SU-DHL-6 (cell line): ENCODE measurements around the gene RGS17.

Source experiments
- H2AFZ ChIP-seq: fragments of 200-600 bp; sonication (generic); 2 replicates; pipeline ENCODE4 v1.6.1; 2014; ENCODE audit warnings: low read depth, mild to moderate bottlenecking, moderate library complexity, mixed read lengths, antibody characterized with exemption, low read length; ENCODE audit not compliant: severe bottlenecking
- H3F3A ChIP-seq: fragments of 200-600 bp; shearing (Covaris generic); 2 replicates; pipeline ENCODE4 v1.6.0; 2016; ENCODE audit warnings: antibody characterized with exemption, mild to moderate bottlenecking; ENCODE audit not compliant: insufficient read depth
- H3K27ac ChIP-seq: fragments of 200-600 bp; sonication (generic); 2 replicates; pipeline ENCODE4 v1.5.1; 2016; ENCODE audit warnings: low read depth, mild to moderate bottlenecking, low read length, moderate library complexity, mixed read lengths
- H3K27me3 ChIP-seq: fragments of 200-600 bp; sonication (generic), shearing (Covaris generic); 2 replicates; pipeline ENCODE4 v1.6.0; 2014; ENCODE audit warnings: mild to moderate bottlenecking, low read length
- H3K36me3 ChIP-seq: fragments of 200-600 bp; sonication (generic); 2 replicates; pipeline ENCODE4 v1.6.1; 2014; ENCODE audit warnings: mild to moderate bottlenecking, low read length, mixed read lengths
- H3K4me2 ChIP-seq: fragments of 300-600, 200-600 bp; shearing (Covaris generic), sonication (generic); 2 replicates; pipeline ENCODE4 v1.6.0; 2014; ENCODE audit warnings: low read length, low read depth, mild to moderate bottlenecking; ENCODE audit not compliant: poor library complexity, severe bottlenecking
- H3K4me3 ChIP-seq: fragments of 200-600 bp; sonication (generic); 2 replicates; pipeline ENCODE4 v1.5.1; 2014; ENCODE audit warnings: antibody characterized with exemption, low read length, mild to moderate bottlenecking, mixed read lengths; ENCODE audit not compliant: insufficient read depth, poor library complexity, severe bottlenecking
- H3K79me2 ChIP-seq: fragments of 200-600 bp; sonication (generic); 2 replicates; pipeline ENCODE4 v1.6.1; 2014; ENCODE audit warnings: mild to moderate bottlenecking, low read length, moderate library complexity; ENCODE audit not compliant: insufficient read depth
- H3K9ac ChIP-seq: fragments of 200-600 bp; sonication (generic); 2 replicates; pipeline ENCODE4 v1.7.0; 2014; ENCODE audit warnings: mild to moderate bottlenecking, low read length
- H3K9me2 ChIP-seq: fragments of 200-600 bp; sonication (generic); replicated peaks from 2 replicates; pipeline ENCODE4 v1.6.1; 2014; ENCODE audit warnings: low read length; ENCODE audit not compliant: insufficient read depth
- H3K9me3 ChIP-seq: fragments of 200-600 bp; sonication (generic); 2 replicates; pipeline ENCODE4 v1.6.1; 2014; ENCODE audit warnings: low read length, mixed read lengths; ENCODE audit not compliant: insufficient read depth
- H4K20me1 ChIP-seq: fragments of 200-600 bp; sonication (generic); 2 replicates; pipeline ENCODE4 v1.6.1; 2014; ENCODE audit warnings: low read depth, mild to moderate bottlenecking, antibody characterized with exemption, low read length, moderate library complexity, mixed read lengths
- CTCF ChIP-seq: fragments of 200-600 bp; sonication (generic); IDR thresholded peaks from one replicate; pipeline ENCODE4 v1.5.1; 2017; ENCODE audit warnings: antibody characterized with exemption, mild to moderate bottlenecking, low read length, moderate library complexity; ENCODE audit not compliant: insufficient read depth, poor library complexity, severe bottlenecking
- EZH2phosphoT487 ChIP-seq: fragments of 200-600 bp; sonication (generic), shearing (Covaris generic); conservative IDR thresholded peaks from 2 replicates; pipeline ENCODE4 v1.6.1; 2018; ENCODE audit warnings: mild to moderate bottlenecking, antibody characterized with exemption, low read length, moderate library complexity, mixed read lengths

The RGS17 gene

GRCh38 chr6:153096792-153097191, 34.3 kb downstream of the RGS17 start:
- H3K9me2 ChIP-seq: no peaks in the 10 kb centered on the region
- no peaks in the 10 kb centered on the region for H3K9me3 ChIP-seq
- H3K27ac ChIP-seq: no peak overlapping the region
- no peaks in the 10 kb centered on the region for H3K36me3 ChIP-seq
- H3K79me2 ChIP-seq: no peaks in the 10 kb centered on the region
- TF ChIP-seq EZH2phosphoT487: no peak
- TF ChIP-seq CTCF: no peak
- no peaks in the 10 kb centered on the region for H3K27me3 ChIP-seq
- H4K20me1 ChIP-seq: no peaks in the 10 kb centered on the region
- H3K9ac ChIP-seq: no peak overlapping the region
- H3K4me3 ChIP-seq: no peak overlapping the region
- H2AFZ ChIP-seq: no peak overlapping the region
- H3K4me2 ChIP-seq: no peak overlapping the region
- no peaks in the 10 kb centered on the region for H3F3A ChIP-seq

GRCh38 chr6:153096031-153096430, 35.1 kb downstream of the RGS17 start:
- no peaks in the 10 kb centered on the region for H3F3A ChIP-seq
- H3K79me2 ChIP-seq: no peaks in the 10 kb centered on the region
- H2AFZ ChIP-seq: no peak overlapping the region
- H3K4me3 ChIP-seq: no peak overlapping the region
- no peaks in the 10 kb centered on the region for H3K9me2 ChIP-seq
- no peaks in the 10 kb centered on the region for H3K9me3 ChIP-seq
- no peaks in the 10 kb centered on the region for H3K36me3 ChIP-seq
- TF ChIP-seq EZH2phosphoT487 (no peak), CTCF (no peak)
- H3K27ac ChIP-seq: no peak overlapping the region
- H3K27me3 ChIP-seq: no peaks in the 10 kb centered on the region
- no peak overlapping the region for H3K4me2 ChIP-seq
- H4K20me1 ChIP-seq: no peaks in the 10 kb centered on the region
- H3K9ac ChIP-seq: no peak overlapping the region

GRCh38 chr6:153092082-153093013, 38.7 kb downstream of the RGS17 start:
- Histone ChIP-seq H3K36me3 (no peaks in the 10 kb centered on the region), H3K79me2 (no peaks in the 10 kb centered on the region), H3K9ac (no peak overlapping the region), H4K20me1 (no peaks in the 10 kb centered on the region), H3K9me2 (no peaks in the 10 kb centered on the region), H3K4me3 (no peak overlapping the region), H3K4me2 (no peak overlapping the region), H3K27ac (no peak overlapping the region), H3K9me3 (no peaks in the 10 kb centered on the region), H3K27me3 (no peaks in the 10 kb centered on the region), H3F3A (no peaks in the 10 kb centered on the region), H2AFZ (no peak overlapping the region)
- TF ChIP-seq CTCF: no peak
- TF ChIP-seq EZH2phosphoT487: no peak
